ENCODE measurements around the gene NTRK1.

NTRK1 gene

GRCh38 chr1:156879876-156880275 is 19.2 kb downstream of the NTRK1 start:
- DNase-seq (ENCODE audit: low read depth in 2 of 3, low spot score in 2 of 3): no peak

GRCh38 chr1:156880473-156880872 is 19.8 kb downstream of the NTRK1 start:
- DNase-seq (ENCODE audit: low read depth in 2 of 3, low spot score in 2 of 3): no peak

GRCh38 chr1:156881101-156881500 is 20.4 kb downstream of the NTRK1 start:
- no peak for DNase-seq (ENCODE audit: low read depth in 2 of 3, low spot score in 2 of 3)

- no peak for DNase-seq (ENCODE audit: low read depth in 2 of 3, low spot score in 2 of 3)
Measured at GRCh38 chr1:156881663-156882062, 21.0 kb downstream of the NTRK1 start.

- DNase-seq (ENCODE audit: low read depth in 2 of 3, low spot score in 2 of 3): no peak
Measured at GRCh38 chr1:156882543-156882942, 21.9 kb downstream of the NTRK1 start.

- DNase-seq (ENCODE audit: low read depth in 2 of 3, low spot score in 2 of 3): no peak
Measured at GRCh38 chr1:156883919-156884318, 23.3 kb downstream of the NTRK1 start.

GRCh38 chr1:156884560-156885184 is 24.0 kb downstream of the NTRK1 start:
- no peak for DNase-seq (ENCODE audit: low read depth in 2 of 3, low spot score in 2 of 3)

- no peak for DNase-seq (ENCODE audit: low read depth in 2 of 3, low spot score in 2 of 3)
Measured at GRCh38 chr1:156885314-156885713, 24.6 kb downstream of the NTRK1 start.

- no peak for DNase-seq (ENCODE audit: low read depth in 2 of 3, low spot score in 2 of 3)
Measured at GRCh38 chr1:156885880-156886355, 25.3 kb downstream of the NTRK1 start.

GRCh38 chr1:156886583-156887281 is 26.1 kb downstream of the NTRK1 start:
- DNase-seq (ENCODE audit: low read depth in 2 of 3, low spot score in 2 of 3): no peak

- DNase-seq (ENCODE audit: low read depth in 2 of 3, low spot score in 2 of 3): no peak
Measured at GRCh38 chr1:156887317-156887716, 26.7 kb downstream of the NTRK1 start.

GRCh38 chr1:156887734-156888133 is 27.1 kb downstream of the NTRK1 start:
- no peak for DNase-seq (ENCODE audit: low read depth in 2 of 3, low spot score in 2 of 3)

GRCh38 chr1:156889802-156890580 is 29.3 kb downstream of the NTRK1 start:
- peak in 2 of 3 experiments; percentile 35 to 41 for DNase-seq (ENCODE audit: low read depth in 2 of 3, low spot score in 2 of 3)

GRCh38 chr1:156892190-156893047 is 31.8 kb downstream of the NTRK1 start:
- DNase-seq (ENCODE audit: low read depth in 2 of 3, low spot score in 2 of 3): peak; percentile 72 to 85 (median 74)

- no peak for DNase-seq (ENCODE audit: low read depth in 2 of 3, low spot score in 2 of 3)
Measured at GRCh38 chr1:156893048-156893953, 32.6 kb downstream of the NTRK1 start, which contains the start of gene PEAR1. Gene PEAR1 (plus strand): TSS chr1:156893718. CDS start chr1:156903927, 10,209 bp downstream.

- no peak for DNase-seq (ENCODE audit: low read depth in 2 of 3, low spot score in 2 of 3)
Measured at GRCh38 chr1:156894001-156894400, 33.3 kb downstream of the NTRK1 start.

- no peak for DNase-seq (ENCODE audit: low read depth in 2 of 3, low spot score in 2 of 3)
Measured at GRCh38 chr1:156894711-156895454, 34.2 kb downstream of the NTRK1 start.

GRCh38 chr1:156895455-156895812 is 34.8 kb downstream of the NTRK1 start:
- no peak for DNase-seq (ENCODE audit: low read depth in 2 of 3, low spot score in 2 of 3)

GRCh38 chr1:156895927-156896326 is 35.3 kb downstream of the NTRK1 start:
- no peak for DNase-seq (ENCODE audit: low read depth in 2 of 3, low spot score in 2 of 3)
